Measurements from ENCODE around the gene DLD. TPM values are rescaled to one million over a fixed set of nuclear protein-coding genes. Genes with fewer than 3 reads are reported as not detected.

Gene DLD
- total RNA-seq, 4 donors from 2014 or later: 46.0 to 131 (median 126) TPM

DNA sequence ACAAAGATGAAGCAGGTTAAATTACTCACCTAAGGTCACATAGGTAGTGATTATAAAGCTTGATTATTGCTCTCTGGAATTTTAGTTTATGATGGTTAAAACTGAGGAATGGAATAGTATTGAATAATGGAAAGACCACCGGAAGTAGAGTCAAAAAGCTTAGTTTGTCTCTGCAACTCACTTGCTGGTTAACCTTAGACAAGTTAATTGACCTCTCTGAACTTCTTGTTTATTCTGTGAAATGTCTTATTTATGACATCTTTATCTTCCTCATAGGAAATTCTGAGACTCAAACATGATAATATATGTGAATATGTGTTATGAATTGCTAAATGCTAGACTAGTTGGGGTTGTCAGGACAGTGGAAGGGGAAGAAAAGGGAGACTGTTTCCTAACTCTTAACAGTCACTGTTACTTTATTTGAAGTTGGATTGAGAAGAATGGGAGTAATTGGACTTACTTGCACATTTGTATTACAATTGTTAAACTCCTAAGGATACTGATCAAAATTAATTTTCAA, 9.6 kb downstream of the DLD start:
- in situ Hi-C loops (cut with MboI; ENCODE audit: low pct_ligation_motif_present in 1 of 4, low pct_unique_long_range_greater_than_20kb in 1 of 4, low sequenced_read_pairs in 3 of 4): no loop called here
- Histone ChIP-seq H3K27me3 (no peaks in the 10 kb centered on the region), H3K4me3 (no peak overlapping the region), H3K9me3 (no peaks in the 10 kb centered on the region), H3K36me3 (peaks cover 0 to 40% (median 11%) of the 10 kb centered on the region in 4 donors), H3K27ac (no peak overlapping the region), H3K4me1 (peaks cover 0 to 24% (median 3%) of the 10 kb centered on the region in 4 donors)
- no peak for DNase-seq
- TF ChIP-seq POLR2AphosphoS5 (IDR thresholded peaks at IDR 0.05): no peak
- TF ChIP-seq POLR2A (IDR thresholded peaks at IDR 0.05): no peak
- TF ChIP-seq EP300 (IDR thresholded peaks at IDR 0.05; ENCODE audit: low read depth): no peak
- TF ChIP-seq, protein P1, sequence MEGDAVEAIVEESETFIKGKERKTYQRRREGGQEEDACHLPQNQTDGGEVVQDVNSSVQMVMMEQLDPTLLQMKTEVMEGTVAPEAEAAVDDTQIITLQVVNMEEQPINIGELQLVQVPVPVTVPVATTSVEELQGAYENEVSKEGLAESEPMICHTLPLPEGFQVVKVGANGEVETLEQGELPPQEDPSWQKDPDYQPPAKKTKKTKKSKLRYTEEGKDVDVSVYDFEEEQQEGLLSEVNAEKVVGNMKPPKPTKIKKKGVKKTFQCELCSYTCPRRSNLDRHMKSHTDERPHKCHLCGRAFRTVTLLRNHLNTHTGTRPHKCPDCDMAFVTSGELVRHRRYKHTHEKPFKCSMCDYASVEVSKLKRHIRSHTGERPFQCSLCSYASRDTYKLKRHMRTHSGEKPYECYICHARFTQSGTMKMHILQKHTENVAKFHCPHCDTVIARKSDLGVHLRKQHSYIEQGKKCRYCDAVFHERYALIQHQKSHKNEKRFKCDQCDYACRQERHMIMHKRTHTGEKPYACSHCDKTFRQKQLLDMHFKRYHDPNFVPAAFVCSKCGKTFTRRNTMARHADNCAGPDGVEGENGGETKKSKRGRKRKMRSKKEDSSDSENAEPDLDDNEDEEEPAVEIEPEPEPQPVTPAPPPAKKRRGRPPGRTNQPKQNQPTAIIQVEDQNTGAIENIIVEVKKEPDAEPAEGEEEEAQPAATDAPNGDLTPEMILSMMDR (IDR thresholded peaks at IDR 0.05): no peak
- intact Hi-C loops (cut with DNase I; ENCODE audit: low total_unique reads): no loop called here
- WGBS, 2 donors (ENCODE audit: low coverage in 1 of 2): 88 to 89% methylated on average over 1 of the region's 1 CpG

DNA sequence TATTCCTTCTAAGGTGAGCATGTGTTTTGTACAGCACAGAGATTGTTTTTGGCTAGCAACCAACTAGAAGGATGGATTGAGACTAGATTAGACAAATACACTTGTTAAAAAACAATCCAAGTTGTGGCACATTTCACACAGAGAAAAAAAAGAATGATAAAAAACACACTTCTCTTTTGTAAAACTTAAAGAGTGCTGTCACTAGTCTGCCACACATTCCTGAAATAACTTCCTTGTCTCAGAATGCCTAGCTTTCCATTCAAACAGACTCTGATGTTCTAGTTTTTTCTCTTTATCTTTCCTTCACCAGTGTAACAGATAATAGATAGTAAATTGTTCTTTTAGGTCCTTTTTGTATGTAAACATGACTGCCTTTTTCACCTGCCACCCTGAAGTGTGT, 11.4 kb downstream of the DLD start:
- no peak overlapping the region for H3K27ac ChIP-seq
- intact Hi-C loops (cut with DNase I; ENCODE audit: low total_unique reads): no loop called here
- DNase-seq: no peak
- H3K27me3 ChIP-seq: no peaks in the 10 kb centered on the region
- peaks cover 0 to 20% (median 0%) of the 10 kb centered on the region in 4 donors for H3K4me1 ChIP-seq
- H3K9me3 ChIP-seq: no peaks in the 10 kb centered on the region
- TF ChIP-seq POLR2A (IDR thresholded peaks at IDR 0.05): no peak
- peaks cover 0 to 56% (median 19%) of the 10 kb centered on the region in 4 donors for H3K36me3 ChIP-seq
- in situ Hi-C loops (cut with MboI; ENCODE audit: low pct_ligation_motif_present in 1 of 4, low pct_unique_long_range_greater_than_20kb in 1 of 4, low sequenced_read_pairs in 3 of 4): no loop called here
- no peak overlapping the region for H3K4me3 ChIP-seq

DNA sequence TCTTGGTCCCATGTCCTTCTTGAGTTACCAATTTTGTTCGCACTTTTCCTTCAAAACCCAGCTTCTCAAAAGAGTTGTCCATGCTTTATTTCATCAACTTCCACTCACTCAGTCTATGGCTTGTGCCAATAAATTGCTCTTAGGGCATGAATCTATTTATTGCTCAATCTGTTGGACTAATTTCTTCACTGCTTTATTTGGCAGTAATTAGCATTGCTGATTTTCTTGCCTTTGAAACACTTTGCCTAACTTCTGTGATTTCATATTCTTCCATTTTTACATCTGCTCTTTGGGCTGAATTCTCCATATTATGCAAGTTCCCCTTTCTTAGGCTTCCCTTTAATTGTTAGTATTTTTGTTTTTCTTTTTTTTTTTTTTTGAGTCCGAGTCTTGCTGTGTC, 16.8 kb downstream of the DLD start:
- Histone ChIP-seq H3K36me3 (peaks cover 0 to 97% (median 34%) of the 10 kb centered on the region in 4 donors), H3K27ac (no peak overlapping the region), H3K4me1 (no peaks in the 10 kb centered on the region), H3K27me3 (no peaks in the 10 kb centered on the region), H3K9me3 (no peaks in the 10 kb centered on the region), H3K4me3 (no peak overlapping the region)
- TF ChIP-seq POLR2A (IDR thresholded peaks at IDR 0.05) (no peak), POLR2AphosphoS5 (IDR thresholded peaks at IDR 0.05) (peak in 1 of 3 donors; percentile 34)
- DNase-seq: no peak
- intact Hi-C loops (cut with DNase I; ENCODE audit: low total_unique reads) (no loop called here), in situ Hi-C loops (cut with MboI; ENCODE audit: low pct_ligation_motif_present in 1 of 4, low pct_unique_long_range_greater_than_20kb in 1 of 4, low sequenced_read_pairs in 3 of 4) (no loop called here)
- 83 to 89% methylated on average over 2 of the region's 2 CpGs for WGBS, 2 donors (ENCODE audit: low coverage in 1 of 2)

DNA sequence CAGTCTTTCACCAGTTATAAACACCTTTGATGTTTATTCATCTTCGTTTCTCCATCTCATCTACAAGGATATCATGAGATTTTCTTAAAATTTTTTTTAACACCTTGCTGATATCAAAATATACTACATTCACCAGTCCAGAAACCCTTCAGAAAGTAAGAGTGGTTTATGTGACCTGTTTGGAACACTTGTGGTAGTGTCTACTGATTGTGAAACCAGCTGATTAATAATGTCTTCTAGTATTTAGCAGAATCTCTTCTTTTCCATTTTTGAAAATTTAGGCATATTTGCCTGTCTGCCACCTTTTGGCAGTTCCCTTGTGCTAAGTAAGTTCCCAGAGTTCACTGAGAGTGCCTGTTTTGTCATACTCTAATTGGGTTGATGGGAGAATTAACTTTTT, 18.5 kb downstream of the DLD start:
- peaks cover 0 to 90% (median 30%) of the 10 kb centered on the region in 4 donors for H3K36me3 ChIP-seq
- no peaks in the 10 kb centered on the region for H3K27me3 ChIP-seq
- DNase-seq: no peak
- H3K4me3 ChIP-seq: no peak overlapping the region
- TF ChIP-seq, protein P1 (IDR thresholded peaks at IDR 0.05): no peak
- no peak for TF ChIP-seq EP300 (IDR thresholded peaks at IDR 0.05; ENCODE audit: low read depth)
- TF ChIP-seq POLR2AphosphoS5 (IDR thresholded peaks at IDR 0.05): no peak
- TF ChIP-seq POLR2A (IDR thresholded peaks at IDR 0.05): no peak
- in situ Hi-C loops (cut with MboI; ENCODE audit: low pct_ligation_motif_present in 1 of 4, low pct_unique_long_range_greater_than_20kb in 1 of 4, low sequenced_read_pairs in 3 of 4): no loop called here
- no peak overlapping the region for H3K27ac ChIP-seq
- no peaks in the 10 kb centered on the region for H3K9me3 ChIP-seq
- intact Hi-C loops (cut with DNase I; ENCODE audit: low total_unique reads): no loop called here
- WGBS, 2 donors (ENCODE audit: low coverage in 1 of 2): 88 to 93% methylated on average over 1 of the region's 1 CpG
- peaks cover 0 to 3% (median 0%) of the 10 kb centered on the region in 4 donors for H3K4me1 ChIP-seq

DNA sequence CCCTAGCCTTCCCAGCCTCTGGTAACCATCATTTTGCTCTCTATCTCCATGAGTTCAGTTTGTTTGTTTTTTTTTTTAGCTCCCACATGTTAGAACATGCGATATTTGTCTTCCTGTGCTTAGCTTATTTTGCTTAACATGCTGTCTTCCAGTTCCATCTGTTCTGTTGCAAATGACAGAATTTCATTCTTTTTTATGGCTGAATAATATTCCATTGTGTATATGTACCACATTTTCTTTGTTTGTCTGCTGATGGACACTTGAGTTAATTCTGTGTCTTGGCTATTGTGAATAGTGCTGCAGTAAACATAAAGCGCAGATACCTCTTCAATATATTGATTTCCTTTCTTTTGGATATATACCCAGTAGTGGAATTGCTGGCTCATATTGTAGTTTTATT, 21.0 kb downstream of the DLD start:
- Histone ChIP-seq H3K9me3 (no peaks in the 10 kb centered on the region), H3K27ac (no peak overlapping the region), H3K4me3 (no peak overlapping the region), H3K36me3 (peaks cover 0 to 88% (median 28%) of the 10 kb centered on the region in 4 donors), H3K27me3 (no peaks in the 10 kb centered on the region), H3K4me1 (peaks cover 0 to 4% (median 0%) of the 10 kb centered on the region in 4 donors)
- DNase-seq: no peak
- in situ Hi-C loops (cut with MboI; ENCODE audit: low pct_ligation_motif_present in 1 of 4, low pct_unique_long_range_greater_than_20kb in 1 of 4, low sequenced_read_pairs in 3 of 4): no loop called here
- intact Hi-C loops (cut with DNase I; ENCODE audit: low total_unique reads): no loop called here
- 87 to 98% methylated on average over 2 of the region's 2 CpGs for WGBS, 2 donors (ENCODE audit: low coverage in 1 of 2)
- TF ChIP-seq, protein P1 (IDR thresholded peaks at IDR 0.05): no peak
- TF ChIP-seq POLR2A (IDR thresholded peaks at IDR 0.05) (no peak), POLR2AphosphoS5 (IDR thresholded peaks at IDR 0.05) (no peak), EP300 (IDR thresholded peaks at IDR 0.05; ENCODE audit: low read depth) (no peak)
